ENCODE results near the gene AR. TPM values are rescaled to one million over a fixed set of nuclear protein-coding genes. Genes with fewer than 3 reads are reported as not detected.

AR gene
- total RNA-seq, 1 donor from 2014 or later, result 9.0 TPM

DNA sequence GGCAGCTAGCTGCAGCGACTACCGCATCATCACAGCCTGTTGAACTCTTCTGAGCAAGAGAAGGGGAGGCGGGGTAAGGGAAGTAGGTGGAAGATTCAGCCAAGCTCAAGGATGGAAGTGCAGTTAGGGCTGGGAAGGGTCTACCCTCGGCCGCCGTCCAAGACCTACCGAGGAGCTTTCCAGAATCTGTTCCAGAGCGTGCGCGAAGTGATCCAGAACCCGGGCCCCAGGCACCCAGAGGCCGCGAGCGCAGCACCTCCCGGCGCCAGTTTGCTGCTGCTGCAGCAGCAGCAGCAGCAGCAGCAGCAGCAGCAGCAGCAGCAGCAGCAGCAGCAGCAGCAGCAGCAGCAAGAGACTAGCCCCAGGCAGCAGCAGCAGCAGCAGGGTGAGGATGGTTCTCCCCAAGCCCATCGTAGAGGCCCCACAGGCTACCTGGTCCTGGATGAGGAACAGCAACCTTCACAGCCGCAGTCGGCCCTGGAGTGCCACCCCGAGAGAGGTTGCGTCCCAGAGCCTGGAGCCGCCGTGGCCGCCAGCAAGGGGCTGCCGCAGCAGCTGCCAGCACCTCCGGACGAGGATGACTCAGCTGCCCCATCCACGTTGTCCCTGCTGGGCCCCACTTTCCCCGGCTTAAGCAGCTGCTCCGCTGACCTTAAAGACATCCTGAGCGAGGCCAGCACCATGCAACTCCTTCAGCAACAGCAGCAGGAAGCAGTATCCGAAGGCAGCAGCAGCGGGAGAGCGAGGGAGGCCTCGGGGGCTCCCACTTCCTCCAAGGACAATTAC, 1.4 kb downstream of the AR start:
- Histone ChIP-seq H3K36me3 (ENCODE audit: insufficient read depth, low read length) (no peaks in the 10 kb centered on the region), H3K9me3 (ENCODE audit: insufficient read depth, low read depth, low read length) (no peaks in the 10 kb centered on the region), H3K27me3 (ENCODE audit: insufficient read depth, low read length) (no peaks in the 10 kb centered on the region), H3K4me3 (ENCODE audit: insufficient read depth, low read depth, low read length) (peak overlapping the region; percentile 62), H3K27ac (ENCODE audit: low read depth, low read length) (no peak overlapping the region), H3K79me2 (ENCODE audit: insufficient read depth, low read length) (no peaks in the 10 kb centered on the region), H3K9ac (ENCODE audit: low read length) (peak overlapping the region; percentile 50), H4K20me1 (ENCODE audit: insufficient read depth, low read length) (peaks cover 5% of the 10 kb centered on the region), H2AFZ (ENCODE audit: low read depth, low read length) (peak overlapping the region; percentile 75), H3K4me1 (ENCODE audit: insufficient read depth, low read length) (peaks cover 6% of the 10 kb centered on the region), H3K4me2 (ENCODE audit: low read length) (peak overlapping the region; percentile 89)
- no peaks in the 10 kb centered on the region for H3K27me3 Mint-ChIP-seq (ENCODE audit: low read depth, unreplicated experiment)
- no peaks in the 10 kb centered on the region for H3K9me3 Mint-ChIP-seq (ENCODE audit: unreplicated experiment)
- TF ChIP-seq CTCF (IDR thresholded peaks at IDR 0.05; ENCODE audit: insufficient read depth, low read depth, low read length) (no peak), EZH2 (IDR thresholded peaks at IDR 0.05; ENCODE audit: insufficient read depth, low read length) (no peak)
- H3K4me1 Mint-ChIP-seq (ENCODE audit: low read depth, unreplicated experiment), result peaks cover 4% of the 10 kb centered on the region
- peak overlapping the region; percentile 89 for H3K4me3 Mint-ChIP-seq (ENCODE audit: unreplicated experiment)
- H3K27ac Mint-ChIP-seq (ENCODE audit: unreplicated experiment), result no peak overlapping the region
- H3K36me3 Mint-ChIP-seq (ENCODE audit: low read depth, unreplicated experiment), result no peaks in the 10 kb centered on the region
- DNase-seq (ENCODE audit: low read depth) (peak; percentile 32), FAIRE-seq (no peak)

- no peaks in the 10 kb centered on the region for H3K36me3 ChIP-seq (ENCODE audit: insufficient read depth, low read length)
- Mint-ChIP-seq H3K27me3 (ENCODE audit: low read depth, unreplicated experiment) (no peaks in the 10 kb centered on the region), H3K9me3 (ENCODE audit: unreplicated experiment) (no peaks in the 10 kb centered on the region), H3K27ac (ENCODE audit: unreplicated experiment) (no peak overlapping the region), H3K4me3 (ENCODE audit: unreplicated experiment) (peak overlapping the region; percentile 84), H3K4me1 (ENCODE audit: low read depth, unreplicated experiment) (peaks cover 4% of the 10 kb centered on the region), H3K36me3 (ENCODE audit: low read depth, unreplicated experiment) (no peaks in the 10 kb centered on the region)
- H3K4me2 ChIP-seq (ENCODE audit: low read length), result peak overlapping the region; percentile 89
- H3K9me3 ChIP-seq (ENCODE audit: insufficient read depth, low read depth, low read length), result no peaks in the 10 kb centered on the region
- no peaks in the 10 kb centered on the region for H3K27me3 ChIP-seq (ENCODE audit: insufficient read depth, low read length)
- no peak overlapping the region for H3K27ac ChIP-seq (ENCODE audit: low read depth, low read length)
- H3K79me2 ChIP-seq (ENCODE audit: insufficient read depth, low read length), result no peaks in the 10 kb centered on the region
- peaks cover 5% of the 10 kb centered on the region for H4K20me1 ChIP-seq (ENCODE audit: insufficient read depth, low read length)
- no peak for TF ChIP-seq EZH2 (IDR thresholded peaks at IDR 0.05; ENCODE audit: insufficient read depth, low read length)
- TF ChIP-seq CTCF (IDR thresholded peaks at IDR 0.05; ENCODE audit: insufficient read depth, low read depth, low read length), result no peak
- H3K4me3 ChIP-seq (ENCODE audit: insufficient read depth, low read depth, low read length), result peak overlapping the region; percentile 62
- peak overlapping the region; percentile 50 for H3K9ac ChIP-seq (ENCODE audit: low read length)
- FAIRE-seq, result no peak
- peaks cover 6% of the 10 kb centered on the region for H3K4me1 ChIP-seq (ENCODE audit: insufficient read depth, low read length)
- DNase-seq (ENCODE audit: low read depth), result no peak
- peak overlapping the region; percentile 75 for H2AFZ ChIP-seq (ENCODE audit: low read depth, low read length)
Observed at GRCh38 chrX:67545893-67546495, 2.2 kb downstream of the AR start.
